ENCODE results near the gene SPHK1.
A peak's percentile ranks its signal among the peaks of the same experiment; 100 is the strongest.

Gene SPHK1

GRCh38 chr17:76370261-76370993, 14.0 kb upstream of the SPHK1 start:
- TF ChIP-seq CTCF (IDR thresholded peaks at IDR 0.05; ENCODE audit: low read depth, low read length), result peak; percentile 48
- DNase-seq (ENCODE audit: low read depth in 2 of 2), result peak; percentile 92 to 99
- no peak overlapping the region for H3K4me3 ChIP-seq (replicated peaks in 1 of 2; ENCODE audit: low read depth in 2 of 2, low read length in 2 of 2)

GRCh38 chr17:76371656-76372628, 12.5 kb upstream of the SPHK1 start:
- peak; percentile 94 to 100 for DNase-seq (ENCODE audit: low read depth in 2 of 2)
- TF ChIP-seq CTCF (IDR thresholded peaks at IDR 0.05; ENCODE audit: low read depth, low read length), result no peak
- no peak overlapping the region for H3K4me3 ChIP-seq (replicated peaks in 1 of 2; ENCODE audit: low read depth in 2 of 2, low read length in 2 of 2)

- no peak overlapping the region for H3K4me3 ChIP-seq (replicated peaks in 1 of 2; ENCODE audit: low read depth in 2 of 2, low read length in 2 of 2)
- no peak for TF ChIP-seq CTCF (IDR thresholded peaks at IDR 0.05; ENCODE audit: low read depth, low read length)
Observed at GRCh38 chr17:76376318-76377133, 7.9 kb upstream of the SPHK1 start.

GRCh38 chr17:76378548-76379274, 5.7 kb upstream of the SPHK1 start:
- TF ChIP-seq CTCF (IDR thresholded peaks at IDR 0.05; ENCODE audit: low read depth, low read length), result no peak
- DNase-seq (ENCODE audit: low read depth in 2 of 2), result no peak

More at GRCh38 chr17:76376318-76377133, 7.9 kb upstream of the SPHK1 start:
- DNase-seq (ENCODE audit: low read depth in 2 of 2), result peak; percentile 41 to 54

GRCh38 chr17:76379275-76379641, 5.2 kb upstream of the SPHK1 start:
- DNase-seq (ENCODE audit: low read depth in 2 of 2), result no peak
- TF ChIP-seq CTCF (IDR thresholded peaks at IDR 0.05; ENCODE audit: low read depth, low read length), result no peak
- H3K4me3 ChIP-seq (replicated peaks in 1 of 2; ENCODE audit: low read depth in 2 of 2, low read length in 2 of 2), result no peak overlapping the region

More at GRCh38 chr17:76378548-76379274, 5.7 kb upstream of the SPHK1 start:
- no peak overlapping the region for H3K4me3 ChIP-seq (replicated peaks in 1 of 2; ENCODE audit: low read depth in 2 of 2, low read length in 2 of 2)

All from cardiac fibroblast (primary cell).